Head of caudate nucleus (tissue), 42 donors: ENCODE results near the gene MEAF6.
"Not testable (repeated sequence)": the region's sequence is repeated elsewhere in the genome, so short reads cannot be mapped to it uniquely, and the experiment has no call there.

Experiments
- DNase-seq, 42 donors: peaks; one replicate each; pipeline versions ENCODE4 v3.0.0 to v3.0.0-alpha.2; 2020 to 2021; ENCODE audit warnings: mixed read lengths in 7 of 42
- intact Hi-C: fragments of 100-400 bp; cut with DNase I; formaldehyde crosslinking; loops from one replicate; pipeline ENCODE4 v1.15.0; 2022

Gene MEAF6

GRCh38 chr1:37514350-37515184 is at the start of gene MEAF6:
Gene MEAF6 (minus strand): TSS chr1:37514766. CDS start chr1:37514746, 20 bp downstream.
- intact Hi-C loops = loop anchor here (2.0 to 5.0 kb wide), 2 partner anchors 42 to 83 kb away; partner anchors contain the start of genes DNALI1 and GNL2

GRCh38 chr1:37562984-37563383 is 48.4 kb upstream of the MEAF6 start:
- no peak for DNase-seq
- intact Hi-C loops = no loop called here

More at GRCh38 chr1:37514350-37515184, at the start of gene MEAF6:
- DNase-seq = peak; percentile 33 to 92 (median 84)

- no peak for DNase-seq
- intact Hi-C loops = no loop called here
These were observed 46.9 kb upstream of the MEAF6 start for GRCh38 chr1:37561133-37562132.

DNA sequence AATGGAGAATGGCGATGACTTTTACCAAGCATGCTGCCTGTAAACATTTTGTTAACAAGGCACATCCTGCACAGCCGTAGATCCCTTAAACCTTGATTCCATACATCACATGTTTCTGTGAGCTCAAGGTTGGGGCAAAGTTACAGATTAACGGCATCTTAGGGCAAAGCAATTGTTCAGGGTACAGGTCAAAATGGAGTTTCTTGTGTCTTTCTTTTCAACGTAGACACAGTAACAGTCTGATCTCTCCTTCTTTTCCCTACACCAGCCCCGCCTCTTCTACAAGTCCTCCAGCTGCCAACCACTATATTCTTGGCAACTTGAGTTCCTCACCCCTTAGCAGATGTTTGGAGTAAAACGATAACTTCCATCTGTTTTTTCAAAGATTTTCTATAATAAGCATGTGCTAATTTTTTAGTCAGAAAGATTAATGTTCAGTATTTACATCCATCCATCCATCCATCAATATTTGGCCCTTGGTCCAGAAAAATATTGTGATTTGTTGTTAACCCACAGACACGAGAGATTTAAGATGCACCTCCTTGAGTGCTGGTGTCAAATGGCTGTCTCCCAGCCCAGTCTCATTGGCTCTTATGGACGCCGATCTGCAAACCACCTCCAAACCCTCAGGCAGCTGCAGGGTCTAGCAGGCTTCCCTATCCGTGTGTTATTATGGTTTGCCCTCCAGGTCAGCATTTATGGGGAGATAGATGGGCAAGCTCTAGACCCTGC is 46.0 kb upstream of the MEAF6 start:
- no peak for DNase-seq
- intact Hi-C loops = no loop called here

- intact Hi-C loops = loop anchor here (5.0 kb wide), 1 partner anchor 37 kb away; the partner anchor contains the start of gene GNL2
- not testable (repeated sequence) for DNase-seq
These were observed 45.4 kb upstream of the MEAF6 start for GRCh38 chr1:37559957-37560379.

- intact Hi-C loops = loop anchor here (5.0 kb wide), 1 partner anchor 38 kb away; the partner anchor contains the start of gene GNL2
- no peak for DNase-seq
These were observed 44.5 kb upstream of the MEAF6 start for GRCh38 chr1:37559080-37559479.

GRCh38 chr1:37558411-37558810 is 43.8 kb upstream of the MEAF6 start:
- DNase-seq = no peak
- intact Hi-C loops = loop anchor here (5.0 kb wide), 1 partner anchor 39 kb away; the partner anchor contains the start of gene GNL2

- DNase-seq = no peak
- intact Hi-C loops = loop anchor here (2.0 to 5.0 kb wide), 2 partner anchors 40 to 43 kb away; partner anchors contain the start of genes GNL2 and MEAF6
These were observed 42.8 kb upstream of the MEAF6 start for GRCh38 chr1:37557402-37557801.

DNA sequence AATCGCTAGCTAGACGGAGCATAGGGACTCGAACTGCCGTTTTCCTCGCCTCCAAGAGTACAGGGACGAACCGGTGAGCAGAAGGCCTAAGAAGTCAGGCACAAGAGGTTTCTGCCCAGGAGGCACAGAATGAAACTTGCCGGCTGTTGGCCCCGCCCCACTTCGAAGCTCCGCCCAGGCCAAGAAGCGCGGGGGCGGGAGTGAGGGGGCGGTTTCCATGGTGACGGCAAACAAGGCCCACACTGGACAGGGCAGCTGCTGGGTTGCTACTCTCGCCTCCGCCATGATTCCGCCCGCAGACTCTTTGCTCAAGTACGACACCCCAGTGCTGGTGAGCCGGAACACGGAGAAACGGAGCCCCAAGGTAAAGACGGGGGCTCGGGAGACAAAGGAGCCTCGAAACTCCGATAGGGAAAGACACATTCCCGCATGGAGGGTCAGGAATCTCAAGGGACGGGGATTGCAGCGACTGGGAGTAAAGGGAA is 42.2 kb upstream of the MEAF6 start, which contains the start of gene DNALI1:
DNALI1 (plus strand) TSS at position 229 of the 485 bp plus-strand sequence; CDS start at position 284, 55 bp downstream.
- peak; percentile 74 to 94 (median 87) for DNase-seq
- intact Hi-C loops = loop anchor here (2.0 to 5.0 kb wide), 2 partner anchors 41 to 42 kb away; partner anchors contain the start of genes GNL2 and MEAF6

DNA sequence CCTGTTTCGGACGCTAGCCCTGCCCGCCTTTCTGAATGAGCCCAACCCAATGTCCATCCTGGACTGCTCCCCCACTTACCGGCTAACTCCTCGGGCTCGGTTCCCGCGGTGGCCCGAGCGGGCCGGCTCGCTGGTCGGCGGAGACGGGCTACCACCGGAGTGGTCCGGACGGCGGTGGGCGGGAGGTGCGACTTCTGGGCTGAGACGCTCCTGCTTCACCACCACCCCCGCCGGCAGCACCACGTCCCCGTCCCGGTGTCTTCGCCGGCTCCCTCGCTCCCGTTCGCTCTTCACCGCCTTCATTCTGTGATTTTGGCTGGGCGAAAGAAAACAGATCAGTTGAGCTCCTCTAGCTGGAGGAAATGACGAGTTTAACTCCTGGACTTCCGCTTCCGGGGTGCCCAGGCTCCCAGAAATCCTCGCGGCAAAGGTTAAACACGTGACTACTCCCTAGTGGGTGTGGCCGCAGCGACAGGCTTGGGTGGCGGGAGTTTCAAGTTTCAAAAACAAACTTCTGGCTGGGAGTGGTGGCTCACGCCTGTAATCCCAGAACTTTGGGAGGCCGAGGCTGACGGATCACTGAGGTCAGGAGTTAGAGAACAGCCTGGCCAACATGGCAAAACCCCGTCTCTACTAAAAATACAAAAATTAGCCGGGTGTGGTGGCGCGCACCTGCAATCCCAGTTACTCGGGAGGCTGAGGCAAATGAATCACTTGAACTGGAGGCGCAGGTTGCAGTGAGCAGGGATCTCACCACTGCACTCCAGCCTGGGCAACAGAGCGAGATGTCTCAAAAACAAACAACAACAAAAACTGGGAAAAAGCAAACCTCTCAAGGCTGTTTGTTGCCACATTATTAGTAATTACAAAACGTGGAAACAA is 39.6 kb upstream of the MEAF6 start, which contains the start of gene SNIP1:
SNIP1 (minus strand) TSS at position 367 of the 882 bp plus-strand sequence; CDS start at position 303, 64 bp downstream.
- DNase-seq = peak; percentile 79 to 99 (median 97)
- intact Hi-C loops = no loop called here

DNA sequence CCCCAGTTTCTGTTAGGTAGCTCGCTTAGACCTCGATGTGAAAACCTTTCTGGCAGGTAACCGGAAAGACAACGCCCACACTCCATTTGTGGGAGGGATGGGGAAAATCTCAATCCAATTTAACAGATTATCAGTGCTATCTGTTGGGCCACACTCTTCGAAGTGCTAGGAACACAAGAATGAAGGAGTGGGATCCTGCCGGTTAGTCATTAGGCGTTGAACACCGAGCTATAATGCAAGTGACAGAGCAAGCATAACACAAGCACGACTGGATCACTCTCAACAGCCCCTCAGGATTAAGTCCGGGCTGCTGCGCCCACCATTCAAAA is 39.0 kb upstream of the MEAF6 start:
- intact Hi-C loops = no loop called here
- no peak for DNase-seq

- no peak for DNase-seq
- intact Hi-C loops = no loop called here
These were observed 34.8 kb upstream of the MEAF6 start for GRCh38 chr1:37549341-37549740.

DNA sequence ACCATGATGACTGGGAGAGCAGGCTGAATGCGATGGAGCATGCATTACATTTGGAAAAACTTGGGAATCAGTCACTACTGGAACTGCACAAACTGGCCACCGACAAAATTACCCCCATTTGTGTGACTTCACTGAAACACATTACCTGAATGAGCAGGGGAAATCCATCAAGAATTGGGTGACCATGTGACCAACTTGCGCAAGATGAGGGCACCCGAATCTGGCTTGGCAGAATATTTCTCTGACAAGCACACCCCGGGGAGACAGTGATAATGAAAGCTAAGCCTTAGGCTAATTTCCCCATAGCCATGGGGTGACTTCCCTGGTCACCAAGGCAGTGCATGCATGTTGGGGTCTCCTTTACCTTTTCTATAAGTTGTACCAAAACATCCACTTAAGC is 30.5 kb upstream of the MEAF6 start:
- DNase-seq = no peak
- intact Hi-C loops = no loop called here

DNA sequence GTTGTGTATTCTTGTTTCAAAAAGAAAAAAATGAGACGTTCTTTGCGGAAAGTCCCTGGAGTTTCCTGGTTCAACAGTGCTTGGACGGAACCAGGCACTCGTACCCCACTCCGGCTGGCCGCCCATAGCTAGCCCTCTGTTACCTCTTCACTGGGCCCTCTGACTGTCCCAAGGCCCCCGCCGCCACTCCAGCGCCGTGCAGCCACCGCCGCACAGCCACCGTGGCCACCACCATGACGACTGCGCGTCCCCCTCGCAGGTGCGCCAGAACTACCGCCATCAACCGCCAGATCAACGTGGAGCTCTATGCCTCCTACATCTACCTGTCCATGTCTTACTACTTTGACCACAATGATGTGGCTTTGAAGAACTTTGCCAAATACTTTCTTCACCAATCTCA is 30.0 kb upstream of the MEAF6 start:
- intact Hi-C loops = no loop called here
- no peak for DNase-seq

- intact Hi-C loops = no loop called here
- DNase-seq = no peak
These were observed 25.6 kb upstream of the MEAF6 start for GRCh38 chr1:37540036-37540785.

DNA sequence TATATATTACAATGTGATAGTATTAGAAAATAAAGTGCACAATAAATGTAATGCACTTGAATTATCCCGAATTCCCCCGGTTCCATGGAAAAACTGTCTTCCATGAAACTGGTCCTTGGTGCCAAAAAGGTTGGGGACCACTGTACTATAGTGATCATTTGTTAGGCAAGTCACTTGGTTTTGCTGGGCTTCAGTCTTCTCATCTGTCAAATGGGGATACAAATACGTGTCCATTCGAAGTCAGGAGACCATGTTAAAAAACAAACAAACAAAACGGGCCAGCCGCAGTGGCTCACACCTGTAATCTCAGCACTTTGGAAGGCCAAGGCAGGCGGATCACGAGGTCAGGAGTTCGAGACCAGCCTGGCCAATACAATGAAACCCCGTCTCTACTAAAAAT is 24.6 kb upstream of the MEAF6 start:
- intact Hi-C loops = not testable (repeated sequence)

DNA sequence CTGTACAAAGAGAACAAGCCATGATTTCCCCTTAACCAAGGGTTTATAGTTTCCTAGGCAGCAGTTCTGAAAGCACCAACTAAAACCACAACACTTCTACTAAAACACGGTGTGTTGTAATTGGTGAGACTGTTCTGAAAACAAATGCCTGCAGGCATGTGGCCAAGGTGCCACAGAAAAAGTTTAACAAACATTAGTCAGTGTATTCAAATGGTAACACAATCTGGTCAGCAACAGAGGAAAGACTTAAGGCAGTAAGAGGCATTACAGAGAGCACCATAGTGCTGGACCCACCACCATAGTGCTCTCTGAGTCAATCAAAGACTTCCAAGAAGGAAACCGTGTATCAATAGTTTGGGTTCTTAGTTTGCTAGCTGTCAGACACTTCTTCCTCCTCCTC is 22.8 kb upstream of the MEAF6 start:
- DNase-seq = no peak
- intact Hi-C loops = no loop called here

More for the DNA sequence above, 24.6 kb upstream of the MEAF6 start:
- DNase-seq = not testable (repeated sequence)
